Colonic mucosa (tissue), 4 donors: ENCODE results near the gene RAPGEF5. TPM values are rescaled to one million over a fixed set of nuclear protein-coding genes. Genes with fewer than 3 reads are reported as not detected.

Experiments
- DNase-seq: peaks from one replicate; pipeline ENCODE4 v3.0.0-alpha.2; 2020
- H3K27ac ChIP-seq: fragments of 200-600 bp; one replicate; pipeline ENCODE4 v1.8.0; 2021
- H3K27me3 ChIP-seq: fragments of 200-600 bp; one replicate; pipeline ENCODE4 v1.8.0; 2021
- H3K36me3 ChIP-seq: fragments of 200-600 bp; one replicate; pipeline ENCODE4 v1.8.0; 2021
- H3K4me1 ChIP-seq: fragments of 200-600 bp; one replicate; pipeline ENCODE4 v1.8.0; 2021; ENCODE audit warnings: mild to moderate bottlenecking
- H3K4me3 ChIP-seq: fragments of 200-600 bp; one replicate; pipeline ENCODE4 v1.8.0; 2021
- H3K9ac ChIP-seq, 2 donors: one replicate each; pipeline ENCODE4 v1.7.0; 2013; ENCODE audit warnings: control low read depth in 2 of 2, low read depth in 2 of 2, low read length in 2 of 2
- H3K9me3 ChIP-seq: fragments of 200-600 bp; one replicate; pipeline ENCODE4 v1.8.0; 2021
- intact Hi-C: fragments of 100-400 bp; cut with DNase I; formaldehyde crosslinking; loops from one replicate; pipeline ENCODE4 v1.14.1; 2022
- total RNA-seq, 2 donors: library from RNA; stranded (reverse); fragmentation: NEBNext Ultra II Directional in 1 of 2; extraction: Animal tissue kit (Norgen Biotek cat#: 25700) in 1 of 2; gene quantifications; one replicate each; pipeline ENCODE4 v1.2.1, GENCODE V29; 2021
- TF ChIP-seq, protein P1 (sequence below): fragments of 200-600 bp; IDR thresholded peaks from one replicate; pipeline ENCODE4 v1.8.0; 2022; ENCODE audit warnings: antibody characterized with exemption, mild to moderate bottlenecking
- donor health status: healthy.
- donor health status: DM: no; HTN: no; CAD: no.
- donor health status: DM: no; HTN: no; CAD: no.

RAPGEF5 gene
- total RNA-seq, 2 donors from 2014 or later, result 39.9 to 42.2 TPM

GRCh38 chr7:22185559-22185958, 171.4 kb downstream of the RAPGEF5 start:
- H3K9ac ChIP-seq, result no peak overlapping the region
- TF ChIP-seq, protein P1, sequence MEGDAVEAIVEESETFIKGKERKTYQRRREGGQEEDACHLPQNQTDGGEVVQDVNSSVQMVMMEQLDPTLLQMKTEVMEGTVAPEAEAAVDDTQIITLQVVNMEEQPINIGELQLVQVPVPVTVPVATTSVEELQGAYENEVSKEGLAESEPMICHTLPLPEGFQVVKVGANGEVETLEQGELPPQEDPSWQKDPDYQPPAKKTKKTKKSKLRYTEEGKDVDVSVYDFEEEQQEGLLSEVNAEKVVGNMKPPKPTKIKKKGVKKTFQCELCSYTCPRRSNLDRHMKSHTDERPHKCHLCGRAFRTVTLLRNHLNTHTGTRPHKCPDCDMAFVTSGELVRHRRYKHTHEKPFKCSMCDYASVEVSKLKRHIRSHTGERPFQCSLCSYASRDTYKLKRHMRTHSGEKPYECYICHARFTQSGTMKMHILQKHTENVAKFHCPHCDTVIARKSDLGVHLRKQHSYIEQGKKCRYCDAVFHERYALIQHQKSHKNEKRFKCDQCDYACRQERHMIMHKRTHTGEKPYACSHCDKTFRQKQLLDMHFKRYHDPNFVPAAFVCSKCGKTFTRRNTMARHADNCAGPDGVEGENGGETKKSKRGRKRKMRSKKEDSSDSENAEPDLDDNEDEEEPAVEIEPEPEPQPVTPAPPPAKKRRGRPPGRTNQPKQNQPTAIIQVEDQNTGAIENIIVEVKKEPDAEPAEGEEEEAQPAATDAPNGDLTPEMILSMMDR, result no peak
- no peak overlapping the region for H3K27ac ChIP-seq
- no peaks in the 10 kb centered on the region for H3K27me3 ChIP-seq
- no peak for DNase-seq
- no peaks in the 10 kb centered on the region for H3K4me1 ChIP-seq
- H3K9me3 ChIP-seq, result no peaks in the 10 kb centered on the region
- no peaks in the 10 kb centered on the region for H3K36me3 ChIP-seq
- no peak overlapping the region for H3K4me3 ChIP-seq
- intact Hi-C loops, result no loop called here

DNA sequence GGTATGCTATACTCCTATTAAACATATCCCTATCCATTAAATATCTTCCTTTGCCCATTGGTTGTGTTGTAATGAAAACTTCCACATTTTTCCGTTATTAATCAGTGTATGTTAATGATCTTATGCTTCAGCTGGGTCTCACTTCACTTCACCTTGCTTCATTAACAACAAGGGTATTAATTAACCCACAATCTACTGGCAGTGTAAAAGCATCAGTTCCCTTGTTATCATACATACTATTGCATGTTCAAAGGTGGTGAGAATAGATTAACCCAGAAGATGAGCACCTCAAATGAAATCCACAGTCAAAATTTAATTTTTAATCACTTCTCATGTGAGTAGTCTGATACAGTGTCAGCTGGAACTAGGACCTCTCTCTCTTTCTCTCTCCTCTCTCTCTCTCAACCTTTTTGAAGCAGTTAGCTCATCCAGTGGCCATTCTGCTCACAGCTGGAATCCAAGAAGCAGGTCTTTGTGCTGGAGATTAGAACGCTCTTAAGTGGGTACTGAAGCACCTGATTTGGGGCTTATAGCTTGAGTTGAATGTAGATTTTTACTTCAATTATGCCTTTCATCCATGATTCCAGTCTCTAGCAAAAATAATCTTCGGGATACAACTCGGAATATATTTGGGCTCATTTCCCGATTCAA, 172.3 kb downstream of the RAPGEF5 start:
- intact Hi-C loops, result no loop called here
- Histone ChIP-seq H3K9ac (no peak overlapping the region), H3K36me3 (no peaks in the 10 kb centered on the region), H3K4me3 (no peak overlapping the region), H3K27ac (no peak overlapping the region), H3K4me1 (no peaks in the 10 kb centered on the region), H3K9me3 (no peaks in the 10 kb centered on the region), H3K27me3 (no peaks in the 10 kb centered on the region)
- DNase-seq, result no peak
- TF ChIP-seq, protein P1, result no peak

DNA sequence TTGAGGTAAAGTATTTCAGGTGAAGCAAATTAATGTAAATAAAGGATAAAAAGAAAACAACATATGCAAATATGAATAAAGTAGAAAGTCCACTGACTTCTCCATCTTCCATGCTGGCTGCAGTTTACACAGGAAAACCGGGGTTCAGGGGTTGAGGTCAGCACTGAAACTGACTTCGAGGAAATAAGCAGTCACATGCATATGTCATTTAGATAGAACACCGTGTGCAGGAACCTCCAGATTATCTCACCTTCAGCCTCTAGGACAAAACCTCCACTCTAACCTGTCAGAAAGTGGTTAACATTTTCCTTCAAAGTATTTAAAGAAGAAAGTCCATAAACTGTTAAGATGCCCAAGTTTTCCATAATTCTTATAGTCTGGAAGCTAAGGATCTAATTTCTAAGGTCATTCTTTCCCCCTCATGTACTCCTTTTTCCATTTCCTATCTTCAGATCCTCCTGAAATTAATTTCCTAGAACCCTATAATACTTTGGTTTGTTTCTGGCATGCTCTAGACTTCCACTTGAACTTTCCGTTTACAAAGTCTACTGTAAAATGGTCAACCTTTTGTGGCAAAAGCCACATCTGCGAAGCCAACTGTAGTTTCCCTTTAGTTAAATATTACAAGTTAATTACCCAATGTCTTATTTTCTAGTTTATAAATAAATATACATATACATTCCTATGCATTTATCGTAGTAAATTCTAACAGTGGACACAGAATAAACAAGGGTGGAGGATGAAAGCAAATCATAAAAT, 173.3 kb downstream of the RAPGEF5 start:
- intact Hi-C loops, result no loop called here
- Histone ChIP-seq H3K9ac (no peak overlapping the region), H3K4me3 (no peak overlapping the region), H3K36me3 (no peaks in the 10 kb centered on the region), H3K27me3 (no peaks in the 10 kb centered on the region), H3K9me3 (no peaks in the 10 kb centered on the region), H3K4me1 (no peaks in the 10 kb centered on the region), H3K27ac (no peak overlapping the region)
- TF ChIP-seq, protein P1, result no peak
- DNase-seq, result no peak

- intact Hi-C loops, result no loop called here
- Histone ChIP-seq H3K27ac (no peak overlapping the region), H3K27me3 (no peaks in the 10 kb centered on the region), H3K36me3 (no peaks in the 10 kb centered on the region), H3K9ac (no peak overlapping the region), H3K4me1 (no peaks in the 10 kb centered on the region), H3K4me3 (no peak overlapping the region), H3K9me3 (no peaks in the 10 kb centered on the region)
- TF ChIP-seq, protein P1, result no peak
- DNase-seq, result no peak
Observed at GRCh38 chr7:22182149-22182548, 174.8 kb downstream of the RAPGEF5 start.

GRCh38 chr7:22181663-22182062, 175.3 kb downstream of the RAPGEF5 start:
- Histone ChIP-seq H3K27me3 (no peaks in the 10 kb centered on the region), H3K4me1 (no peaks in the 10 kb centered on the region), H3K4me3 (no peak overlapping the region), H3K27ac (no peak overlapping the region), H3K9ac (no peak overlapping the region), H3K36me3 (no peaks in the 10 kb centered on the region), H3K9me3 (no peaks in the 10 kb centered on the region)
- TF ChIP-seq, protein P1, result no peak
- intact Hi-C loops, result no loop called here
- no peak for DNase-seq
